GM10248 (cell line): ENCODE data around the gene CD163L1.

Source experiments
- CTCF ChIA-PET: fragments of 300-600 bp; sonication (Branson Sonifier 250); formaldehyde crosslinking; extraction: SDS; loops from one replicate; lab custom pipeline; 2021; ENCODE audit warnings: antibody characterized with exemption; lab: Yijun Ruan, JAX
- POLR2A ChIA-PET: fragments of 350-650 bp; sonication (Branson Sonifier 250); formaldehyde crosslinking; extraction: SDS; loops from one replicate; lab custom pipeline; 2020; ENCODE audit warnings: antibody characterized with exemption; lab: Yijun Ruan, JAX
- DNase-seq: peaks from one replicate; pipeline ENCODE4 v3.0.0; 2012; ENCODE audit errors: extremely low spot score
- CTCF ChIP-seq: IDR thresholded peaks from 2 replicates; pipeline ENCODE4 v1.5.1; 2012; ENCODE audit warnings: mild to moderate bottlenecking, low read depth; ENCODE audit errors: extremely low read depth, missing control alignments, control extremely low read depth

The CD163L1 gene

GRCh38 chr12:7444076-7444475, at the start of gene CD163L1:
CD163L1 (minus strand) TSS chr12:7444153; CDS start chr12:7444127, 26 bp downstream.
- TF ChIP-seq CTCF: no peak
- CTCF ChIA-PET: interaction anchor here (1.9 kb wide), 1 partner anchor 16 kb away, joined by 4 read pairs; no protein-coding TSS in a partner anchor
- POLR2A ChIA-PET: no interaction called here
- no peak for DNase-seq

GRCh38 chr12:7493006-7493405, 49.1 kb upstream of the CD163L1 start:
- ChIA-PET CTCF (no interaction called here), POLR2A (no interaction called here)
- no peak for TF ChIP-seq CTCF
- DNase-seq: no peak

DNA sequence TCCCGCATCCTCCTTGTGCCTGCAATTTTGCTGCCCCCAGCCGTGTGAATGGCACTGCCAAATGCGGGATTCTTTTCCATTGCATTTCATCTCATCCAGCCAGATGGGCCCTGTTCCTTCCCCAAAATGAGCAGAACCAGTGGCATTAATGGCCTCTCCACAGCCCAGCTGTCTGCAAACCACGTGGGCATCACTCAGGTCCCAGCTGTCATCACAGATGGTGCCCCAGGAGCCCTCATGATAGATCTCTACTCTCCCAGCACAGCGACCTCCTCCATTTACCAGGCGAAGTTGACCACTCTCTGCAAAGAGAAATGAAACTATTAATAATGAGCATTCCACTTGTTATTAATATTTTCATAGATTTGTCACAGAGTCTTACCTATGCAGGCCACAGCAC, 42.6 kb upstream of the CD163L1 start:
- ChIA-PET POLR2A (no interaction called here), CTCF (interaction anchor here (1.0 kb wide), 1 partner anchor 9 kb away, joined by 3 read pairs; no protein-coding TSS in a partner anchor)
- TF ChIP-seq CTCF: no peak
- no peak for DNase-seq

GRCh38 chr12:7485095-7485494, 41.1 kb upstream of the CD163L1 start:
- TF ChIP-seq CTCF: no peak
- POLR2A ChIA-PET: no interaction called here
- no peak for DNase-seq
- CTCF ChIA-PET: no interaction called here

GRCh38 chr12:7483343-7483742, 39.4 kb upstream of the CD163L1 start:
- no peak for DNase-seq
- ChIA-PET CTCF (no interaction called here), POLR2A (no interaction called here)
- TF ChIP-seq CTCF: no peak

- ChIA-PET POLR2A (no interaction called here), CTCF (interaction anchor here (1.2 kb wide), 1 partner anchor 12 kb away, joined by 3 read pairs; no protein-coding TSS in a partner anchor)
- no peak for TF ChIP-seq CTCF
- DNase-seq: no peak
Measured at GRCh38 chr12:7479771-7480170, 35.8 kb upstream of the CD163L1 start.

DNA sequence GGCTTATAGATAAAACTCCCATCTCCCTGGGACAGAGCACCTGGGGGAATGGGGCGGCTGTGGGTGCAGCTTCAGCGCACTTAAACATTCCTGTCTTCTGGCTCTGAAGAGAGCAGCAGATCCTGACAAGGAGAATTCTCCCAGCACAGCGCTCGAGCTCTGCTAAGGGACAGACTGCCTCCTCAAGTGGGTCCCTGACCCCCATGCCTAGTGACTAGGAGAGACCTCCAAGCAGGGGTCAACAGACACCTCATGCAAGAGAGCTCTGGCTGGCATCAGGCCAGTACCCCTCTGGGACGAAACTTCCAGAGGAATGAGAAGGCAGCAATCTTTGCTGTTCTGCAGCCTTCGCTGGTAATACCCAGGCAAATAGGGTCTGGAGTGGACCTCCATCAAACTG, 28.1 kb upstream of the CD163L1 start:
- POLR2A ChIA-PET: no interaction called here
- CTCF ChIA-PET: interaction anchor here (1.2 kb wide), 1 partner anchor 9 kb away, joined by 3 read pairs; no protein-coding TSS in a partner anchor
- DNase-seq: no peak
- TF ChIP-seq CTCF: no peak
